ENCODE data around the gene TCTN3.
A peak's percentile ranks its signal among the peaks of the same experiment; 100 is the strongest.
"Not testable (repeated sequence)": the region's sequence is repeated elsewhere in the genome, so short reads cannot be mapped to it uniquely, and the experiment has no call there.

Gene TCTN3

DNA sequence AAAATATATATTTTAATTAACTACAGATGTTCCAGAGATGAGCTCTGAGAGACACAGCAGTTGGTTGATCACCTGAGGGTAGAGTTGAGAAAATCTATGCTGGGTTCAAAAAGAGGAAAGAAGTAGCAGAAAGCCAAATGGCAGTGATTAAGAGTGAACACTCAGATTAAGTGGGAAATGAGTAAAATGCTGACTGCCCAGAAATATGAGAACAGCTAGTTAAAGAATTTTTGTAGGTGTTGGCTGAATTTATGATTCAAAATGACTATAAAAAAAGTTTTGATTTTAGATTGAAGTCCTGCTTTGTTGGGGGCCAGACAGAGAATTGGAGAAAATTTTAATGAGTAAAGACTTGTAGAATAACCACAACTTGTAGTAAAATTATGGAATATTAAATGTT, 9.8 kb downstream of the TCTN3 start:
- DNase-seq (ENCODE audit: low read depth, low spot score), result no peak

DNA sequence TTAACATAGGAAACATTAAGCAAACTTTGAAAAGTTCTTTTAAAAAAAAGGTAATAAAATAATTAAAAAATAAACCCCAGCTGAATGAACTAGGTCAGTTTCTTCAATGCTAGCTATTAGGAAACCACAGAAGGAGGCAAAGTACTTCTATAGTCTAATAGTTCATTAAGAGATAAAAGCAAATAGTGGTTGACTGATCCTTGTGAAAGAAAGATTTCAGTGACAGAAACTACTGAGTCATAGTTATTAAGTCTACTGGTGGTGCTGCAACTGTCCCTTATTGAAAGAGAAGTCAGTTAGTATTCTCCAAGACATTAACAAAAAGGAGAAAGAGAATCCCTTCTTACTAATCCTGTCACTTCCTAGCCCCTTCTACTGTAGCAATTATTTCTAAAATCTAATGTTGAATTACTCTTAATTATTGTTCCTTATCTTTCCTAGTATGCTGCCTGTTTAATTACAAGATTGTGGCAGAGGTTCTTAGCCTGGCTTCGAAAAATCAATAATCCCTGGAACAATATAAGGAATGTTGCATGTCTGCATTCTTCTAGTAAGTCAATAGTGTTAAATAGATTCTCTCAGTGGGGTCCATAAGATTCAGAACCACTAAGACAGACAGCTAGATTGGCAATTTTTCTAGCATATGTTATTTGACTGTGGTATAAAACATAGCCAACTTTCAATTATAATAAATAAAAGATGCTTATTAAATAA, 18.2 kb downstream of the TCTN3 start:
- DNase-seq (ENCODE audit: low read depth, low spot score), result no peak

DNA sequence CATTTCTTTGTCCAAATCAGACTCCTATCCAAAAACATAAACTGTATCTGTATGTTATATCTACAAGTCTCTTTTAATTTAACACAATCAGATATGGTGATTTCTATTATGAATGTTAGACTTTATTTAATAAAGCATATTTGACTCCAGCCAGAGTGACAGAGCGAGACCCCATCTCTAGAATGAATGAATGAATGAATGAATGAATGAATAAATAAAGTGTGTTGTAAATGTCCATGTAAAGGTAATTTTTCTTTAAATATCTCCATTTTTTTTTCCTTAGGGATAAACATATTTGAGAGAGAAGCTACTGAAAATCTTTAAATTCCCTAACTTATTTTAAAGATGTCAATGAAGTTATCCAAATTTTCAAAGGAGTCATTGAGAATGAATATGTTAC, 19.1 kb downstream of the TCTN3 start:
- no peak for DNase-seq (ENCODE audit: low read depth, low spot score)

DNA sequence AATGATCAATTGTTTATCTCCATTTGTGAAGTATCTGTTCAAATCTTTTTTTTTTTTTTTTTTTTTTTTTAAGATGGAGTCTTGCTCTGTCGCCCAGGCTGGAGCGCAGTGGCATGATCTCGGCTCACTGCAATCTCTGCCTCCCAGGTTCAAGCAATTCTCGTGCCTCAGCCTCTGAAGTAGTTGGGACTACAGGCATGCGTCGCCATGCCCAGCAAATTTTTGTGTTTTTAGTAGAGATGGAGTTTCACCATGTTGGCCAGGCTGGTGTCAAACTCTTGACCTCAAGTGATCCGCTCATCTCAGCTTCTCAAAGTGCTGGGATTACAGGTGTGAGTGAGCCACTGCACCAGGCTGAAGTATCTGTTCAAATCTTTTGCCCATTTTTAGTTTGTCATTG, 21.1 kb downstream of the TCTN3 start:
- DNase-seq (ENCODE audit: low read depth, low spot score), result not testable (repeated sequence)

DNA sequence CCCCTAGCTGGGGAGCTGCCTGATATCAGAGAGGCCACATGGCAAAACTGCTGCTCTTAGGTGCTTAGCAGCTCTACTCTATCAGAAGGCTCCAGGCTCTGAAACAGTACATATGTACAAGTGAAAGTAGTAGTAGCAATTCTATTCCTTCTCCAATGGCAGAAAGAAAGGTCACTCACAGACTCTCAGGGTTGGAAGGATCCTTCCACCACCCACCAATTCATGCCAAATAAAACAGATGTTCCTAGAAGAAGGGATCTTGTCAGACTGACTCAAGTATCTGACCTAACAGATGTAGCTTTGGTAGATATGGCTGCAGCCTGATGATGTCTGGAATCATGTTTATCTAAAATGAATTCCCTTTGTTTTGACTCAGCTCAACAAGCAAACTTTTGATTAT, 29.2 kb downstream of the TCTN3 start:
- no peak for DNase-seq (ENCODE audit: low read depth, low spot score)

DNA sequence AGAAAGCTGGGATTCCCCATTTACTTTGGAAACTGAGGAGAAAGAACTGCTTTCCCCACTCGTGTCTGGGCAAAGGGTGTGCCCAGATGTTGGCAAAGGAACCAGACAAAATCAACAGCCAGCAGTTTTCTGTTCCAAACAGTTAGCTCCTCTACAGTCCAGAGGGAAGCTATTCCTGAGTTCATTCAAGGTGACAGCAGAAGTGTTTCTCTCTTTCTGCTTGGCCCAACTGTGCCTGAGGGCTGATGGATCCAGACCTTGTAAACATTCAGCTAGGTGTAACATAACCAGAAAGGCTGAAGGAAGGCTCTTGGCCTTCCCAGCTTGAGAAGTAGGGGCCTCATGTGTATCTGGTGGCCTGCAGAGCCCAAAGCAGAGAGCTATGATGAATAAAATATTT, 30.2 kb downstream of the TCTN3 start:
- DNase-seq (ENCODE audit: low read depth, low spot score), result peak; percentile 5

DNA sequence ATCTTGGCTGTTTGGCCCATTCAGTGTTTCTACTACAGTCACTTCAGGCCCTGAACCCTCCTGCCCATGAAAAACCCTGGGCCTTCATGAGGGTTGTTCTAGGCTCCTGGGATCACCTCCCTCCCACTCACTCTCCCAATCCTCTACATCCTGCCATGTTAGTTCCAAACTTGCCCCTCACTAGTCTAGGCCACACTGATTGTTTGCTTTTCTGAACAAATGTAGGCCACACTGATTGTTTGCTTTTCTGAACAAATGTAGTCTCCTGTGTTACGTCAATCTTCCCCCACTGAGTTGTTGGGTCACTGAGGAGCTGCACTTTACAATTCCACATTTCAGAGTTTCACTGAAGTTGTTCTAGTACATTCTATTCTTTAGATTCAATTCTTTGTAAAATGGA, 31.9 kb downstream of the TCTN3 start:
- no peak for DNase-seq (ENCODE audit: low read depth, low spot score)

DNA sequence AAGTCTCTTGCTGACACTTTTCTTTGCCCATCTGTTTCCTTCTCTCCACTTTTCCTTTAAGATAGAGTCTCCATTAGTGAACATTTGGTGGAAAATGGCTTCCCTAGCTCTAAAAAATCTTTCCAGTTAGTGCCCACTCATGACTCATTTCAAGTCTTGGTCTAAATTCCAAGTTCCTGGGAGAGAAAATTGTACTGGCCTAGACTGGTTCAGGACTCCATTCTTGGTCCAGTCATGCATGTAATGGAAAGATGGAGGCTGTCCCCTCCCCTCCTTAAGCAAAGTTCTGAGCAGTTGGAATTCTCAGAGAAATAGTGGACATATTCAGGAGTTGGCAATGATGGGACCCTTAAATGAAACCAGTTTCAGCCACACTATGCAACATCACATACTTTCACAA, 33.4 kb downstream of the TCTN3 start:
- DNase-seq (ENCODE audit: low read depth, low spot score), result no peak

DNA sequence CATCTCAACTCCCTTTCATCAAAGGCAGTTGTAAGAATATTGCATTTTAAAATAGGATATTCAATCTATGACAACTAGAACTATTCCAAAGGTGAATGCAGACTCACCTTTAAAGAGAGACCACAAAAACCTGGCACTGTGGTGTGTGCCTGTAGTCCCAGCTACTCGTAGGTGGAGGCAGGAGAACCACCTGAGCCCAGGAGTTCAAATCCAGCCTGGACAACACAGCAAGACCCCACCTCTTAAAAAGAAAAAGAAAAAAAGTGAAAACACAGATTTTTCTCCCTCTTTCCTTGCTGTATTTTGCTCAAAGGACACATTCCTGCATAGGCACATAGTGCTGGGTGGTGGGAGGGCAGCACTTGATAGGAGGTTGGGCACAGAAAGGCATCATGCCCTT, 36.5 kb downstream of the TCTN3 start:
- no peak for DNase-seq (ENCODE audit: low read depth, low spot score)

DNA sequence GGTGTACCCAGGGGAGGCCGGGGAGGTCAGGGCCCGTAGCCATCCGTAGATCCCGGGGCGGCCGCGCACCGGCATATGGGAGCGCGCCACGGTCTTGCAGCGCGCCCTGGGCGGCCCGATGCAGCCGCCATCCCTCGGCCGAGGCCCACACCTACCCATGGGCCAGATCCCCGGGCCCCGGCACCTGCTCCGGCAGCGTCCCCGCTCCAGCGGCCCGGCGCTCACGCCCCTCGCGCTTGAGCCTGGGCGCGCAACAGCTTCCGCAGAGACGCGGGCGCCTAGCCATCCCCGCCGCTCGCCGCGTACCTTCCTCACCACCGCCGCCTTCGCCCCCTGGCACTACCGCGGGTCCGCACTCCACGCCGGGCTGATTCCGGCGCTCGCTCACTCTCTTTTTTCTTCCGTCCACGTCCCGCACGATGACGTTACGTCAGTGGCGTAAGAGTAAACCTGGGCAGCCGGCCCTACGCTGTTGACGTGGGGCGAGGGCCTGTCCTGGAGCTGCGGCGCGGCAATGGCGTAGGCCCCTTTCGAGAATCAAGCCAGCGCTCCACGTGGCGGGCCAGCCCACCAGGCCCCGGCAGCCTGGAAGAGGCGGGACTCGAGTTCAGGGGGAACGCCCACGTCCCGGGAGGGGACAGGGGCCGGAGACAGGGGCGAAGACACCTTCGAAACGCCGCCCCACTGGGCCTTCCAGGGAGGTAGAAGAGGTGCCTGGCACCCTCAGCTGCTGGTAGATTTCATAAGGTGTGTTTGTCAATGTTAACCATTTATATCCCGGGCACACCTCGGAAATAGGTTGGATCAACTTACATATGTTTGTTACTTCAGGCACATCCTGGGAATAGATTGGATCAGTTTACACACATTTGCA, 37.2 kb downstream of the TCTN3 start, which contains the start of gene ALDH18A1:
ALDH18A1 (minus strand) TSS at position 421 of the 874 bp plus-strand sequence. CDS start 3,334 bp downstream, outside the sequence.
- DNase-seq (ENCODE audit: low read depth, low spot score), result peak; percentile 96

DNA sequence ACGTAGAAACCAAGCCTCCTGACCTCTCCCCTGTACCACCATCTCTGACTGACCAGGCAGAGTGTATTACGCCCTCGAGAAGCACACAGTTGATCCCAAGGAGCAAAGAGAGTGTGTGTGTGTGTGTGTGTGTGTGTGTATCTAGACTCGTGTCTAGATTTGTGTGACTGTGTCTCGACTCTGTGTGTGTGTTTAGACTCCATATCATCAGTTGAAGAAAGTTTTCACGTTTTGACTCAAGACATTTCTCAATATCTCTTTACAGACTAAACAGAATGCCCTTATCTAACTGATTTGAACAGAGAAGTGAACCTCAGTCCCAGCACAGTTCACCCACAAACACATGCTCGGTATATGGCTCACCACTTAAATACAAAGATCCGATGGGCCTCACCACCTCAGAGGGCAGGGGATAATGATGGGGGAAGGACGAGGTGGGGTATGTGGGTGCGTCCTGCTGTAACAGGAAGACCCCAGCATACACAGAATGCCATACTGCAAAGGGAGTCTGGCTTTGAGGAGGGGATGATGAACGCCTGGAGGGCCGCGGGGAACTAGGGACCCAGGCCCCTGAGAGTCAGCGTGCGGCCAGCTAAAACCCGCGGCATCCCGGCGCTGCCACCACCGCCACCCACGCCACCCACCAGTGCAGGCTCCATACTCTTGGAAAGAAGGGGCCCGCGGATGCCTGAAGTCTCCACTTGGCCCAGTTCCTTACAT, 38.0 kb downstream of the TCTN3 start:
- peak; percentile 44 for DNase-seq (ENCODE audit: low read depth, low spot score)

DNA sequence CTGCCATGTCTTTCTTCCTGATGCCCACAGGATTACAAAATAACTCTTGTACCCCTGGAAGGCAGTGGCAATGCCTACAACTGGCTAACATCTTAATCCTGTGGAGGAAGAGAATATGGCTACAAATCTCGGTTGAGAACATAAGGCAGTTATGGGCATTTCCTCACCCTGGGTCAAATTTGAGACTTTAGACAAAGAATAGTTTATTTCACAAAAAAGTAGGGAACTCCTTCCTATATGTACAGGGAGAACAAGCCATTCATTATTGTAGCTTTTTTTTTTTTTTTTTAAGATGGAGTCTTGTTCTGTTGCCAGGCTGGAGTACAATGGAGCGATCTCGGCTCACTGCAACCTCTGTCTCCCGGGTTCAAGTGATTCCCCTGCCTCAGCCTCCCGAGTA, 39.8 kb downstream of the TCTN3 start:
- DNase-seq (ENCODE audit: low read depth, low spot score), result no peak

DNA sequence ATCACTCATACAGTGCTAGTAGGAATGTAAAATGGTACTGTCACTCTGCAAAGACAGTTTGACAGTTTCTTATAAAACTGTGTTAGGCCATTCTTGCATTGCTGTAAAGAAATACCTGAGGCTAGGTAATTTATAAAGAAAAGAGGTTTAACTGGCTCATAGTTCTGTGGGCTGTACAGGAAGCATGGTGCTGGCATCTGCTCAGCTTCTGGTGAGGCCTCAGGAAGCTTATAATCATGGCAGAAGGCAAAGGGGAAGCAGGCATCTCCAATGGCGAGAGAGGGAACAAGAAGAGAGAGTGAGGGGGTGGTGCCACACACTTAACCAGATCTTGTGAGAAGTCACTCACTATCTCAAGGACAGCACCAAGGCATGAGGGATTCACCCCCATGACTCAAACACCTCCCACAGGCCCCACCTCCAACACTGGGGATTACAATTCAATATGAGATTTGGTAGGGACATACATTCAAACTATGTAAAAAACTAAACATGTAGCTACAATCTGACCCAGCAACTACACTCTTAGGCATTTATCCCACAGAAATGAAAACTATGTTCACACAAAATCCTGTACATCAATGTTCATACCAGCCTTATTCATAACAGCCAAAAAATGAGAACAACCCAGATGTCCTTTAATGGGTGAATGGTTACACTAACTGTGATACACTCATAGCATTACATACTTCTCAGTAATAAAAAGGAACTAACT, 42.2 kb downstream of the TCTN3 start:
- no peak for DNase-seq (ENCODE audit: low read depth, low spot score)

DNA sequence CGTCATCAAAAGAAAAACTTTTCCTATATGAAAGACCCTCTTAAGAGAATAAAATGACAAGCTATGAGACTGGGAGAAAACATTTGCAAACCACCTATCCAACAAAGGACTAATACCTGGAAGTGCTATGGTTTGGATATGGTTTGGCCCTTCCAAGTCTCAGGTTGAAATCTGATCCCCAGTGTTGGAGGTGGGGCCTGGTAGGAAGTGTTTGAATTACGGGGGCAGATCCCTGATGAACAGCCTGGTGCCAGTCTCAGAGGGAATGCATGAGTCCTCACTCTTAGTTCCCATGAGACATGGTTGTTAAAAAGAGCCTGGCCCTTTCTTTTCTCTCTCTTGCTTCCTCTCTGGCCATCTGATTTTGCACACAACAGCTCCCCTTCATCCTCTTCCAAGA, 43.5 kb downstream of the TCTN3 start:
- peak; percentile 14 for DNase-seq (ENCODE audit: low read depth, low spot score)

DNA sequence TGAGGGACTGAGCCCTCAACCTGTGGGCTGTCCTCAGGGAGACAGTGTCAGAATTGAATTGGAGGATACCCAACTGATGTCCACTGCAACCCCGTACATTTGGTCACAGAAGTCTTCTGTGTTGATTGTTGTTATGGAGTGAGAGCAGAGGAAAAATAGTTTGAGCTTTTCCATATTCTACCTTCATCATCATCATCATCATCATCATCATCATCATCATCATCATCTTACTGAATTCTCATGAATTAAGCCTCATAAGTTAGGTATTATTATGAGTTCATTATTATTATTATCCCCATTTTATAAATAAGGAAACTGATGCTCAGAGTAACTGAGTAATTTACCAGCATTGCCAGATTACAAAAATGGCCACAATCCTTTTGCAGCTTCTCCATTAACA, 45.6 kb downstream of the TCTN3 start:
- DNase-seq (ENCODE audit: low read depth, low spot score), result no peak

DNA sequence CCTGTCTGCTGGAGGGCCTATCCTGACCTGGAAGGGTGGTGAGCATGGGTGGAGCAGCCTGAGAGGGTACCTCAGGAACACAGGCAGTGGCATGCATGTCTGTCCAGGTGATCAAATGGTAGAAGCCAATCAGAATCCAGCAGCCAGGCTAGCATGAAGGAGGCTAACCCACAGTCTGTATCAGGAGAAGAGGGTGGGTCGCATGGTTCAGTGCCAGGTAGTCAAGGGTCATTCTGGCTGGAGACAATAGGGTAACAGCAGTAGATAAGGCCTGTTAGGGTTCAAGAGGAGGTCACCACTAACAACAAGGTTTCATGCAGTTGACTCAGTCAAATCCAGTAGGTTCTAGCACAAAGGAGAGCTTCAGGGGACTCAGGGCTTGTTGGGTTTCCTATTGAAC, 47.6 kb downstream of the TCTN3 start:
- DNase-seq (ENCODE audit: low read depth, low spot score), result no peak

DNA sequence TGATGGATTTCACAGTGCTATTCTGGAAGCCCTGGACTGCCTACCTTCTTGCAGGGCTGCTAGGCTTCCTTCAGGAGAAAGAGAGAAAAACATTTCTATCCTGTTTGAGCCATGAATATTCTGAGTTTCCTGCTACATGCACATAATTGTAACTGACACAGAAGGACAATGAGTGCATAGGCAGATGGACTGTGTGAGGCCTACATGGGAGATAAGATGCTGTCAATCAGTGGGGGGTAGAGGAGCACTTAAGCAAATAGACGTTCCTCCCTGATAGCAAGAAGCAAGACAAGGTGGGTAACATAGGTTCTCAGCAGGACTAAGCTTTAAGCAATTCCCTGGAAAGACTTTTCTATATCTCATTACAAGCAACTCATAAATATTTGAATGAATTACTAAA, 48.8 kb downstream of the TCTN3 start:
- no peak for DNase-seq (ENCODE audit: low read depth, low spot score)

DNA sequence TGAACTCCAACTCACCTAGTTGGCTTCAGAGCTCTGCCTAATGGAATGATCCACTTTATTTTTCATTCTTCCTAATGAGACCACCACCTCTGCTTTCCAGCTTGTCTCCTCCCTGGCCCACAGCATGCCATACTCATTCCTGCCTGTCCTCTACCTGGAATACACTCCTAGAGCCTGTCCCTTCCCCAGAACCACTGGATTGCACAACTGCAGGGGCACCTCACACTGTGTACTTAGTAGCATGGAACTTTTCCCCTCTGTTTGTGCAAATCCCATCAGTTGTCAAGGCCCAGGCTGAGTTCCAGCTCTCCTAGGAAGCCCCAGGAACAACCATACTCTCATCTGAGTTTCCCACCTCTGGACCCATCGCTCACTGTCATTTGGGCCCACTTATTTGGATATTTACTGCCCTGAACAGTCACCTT, 52.8 kb downstream of the TCTN3 start:
- DNase-seq (ENCODE audit: low read depth, low spot score), result no peak

DNA sequence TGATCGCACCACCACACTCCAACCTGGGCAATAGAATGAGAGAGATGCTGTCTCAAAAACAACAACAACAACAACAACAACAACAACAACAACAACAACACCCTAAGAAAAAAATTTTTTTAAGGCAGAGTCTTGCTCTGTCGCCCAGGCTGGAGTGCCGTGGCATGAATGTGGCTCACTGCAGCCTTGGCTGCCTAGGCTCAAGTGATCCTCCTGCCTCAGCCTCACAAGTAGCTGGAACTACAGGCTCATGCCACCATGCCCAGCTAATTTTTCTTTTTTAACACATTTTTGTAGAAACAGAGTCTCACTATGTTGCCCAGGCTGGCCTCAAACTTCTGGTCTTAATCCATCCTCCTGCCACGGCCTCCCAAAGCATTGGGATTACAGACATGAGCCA, 55.8 kb downstream of the TCTN3 start:
- DNase-seq (ENCODE audit: low read depth, low spot score), result no peak

DNA sequence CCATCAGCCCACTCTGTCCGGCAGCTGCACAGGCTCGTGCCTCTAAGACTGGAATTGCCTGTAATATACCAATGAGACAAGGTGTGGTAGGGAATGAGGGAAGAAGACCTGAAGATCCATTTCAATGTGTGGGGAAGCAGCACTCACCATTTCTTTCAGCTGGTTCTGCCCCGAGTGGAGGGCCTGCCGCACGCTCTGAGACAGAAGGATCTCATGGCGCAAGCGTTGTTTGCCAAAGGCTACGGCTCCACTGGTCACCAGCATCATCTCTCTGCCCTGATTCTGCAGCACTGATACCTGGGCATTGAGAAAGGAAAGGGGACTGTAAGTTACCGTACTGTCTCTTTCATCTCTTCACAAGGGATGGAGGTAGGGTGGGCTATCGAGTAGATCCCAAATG, 56.6 kb downstream of the TCTN3 start:
- DNase-seq (ENCODE audit: low read depth, low spot score), result no peak

DNA sequence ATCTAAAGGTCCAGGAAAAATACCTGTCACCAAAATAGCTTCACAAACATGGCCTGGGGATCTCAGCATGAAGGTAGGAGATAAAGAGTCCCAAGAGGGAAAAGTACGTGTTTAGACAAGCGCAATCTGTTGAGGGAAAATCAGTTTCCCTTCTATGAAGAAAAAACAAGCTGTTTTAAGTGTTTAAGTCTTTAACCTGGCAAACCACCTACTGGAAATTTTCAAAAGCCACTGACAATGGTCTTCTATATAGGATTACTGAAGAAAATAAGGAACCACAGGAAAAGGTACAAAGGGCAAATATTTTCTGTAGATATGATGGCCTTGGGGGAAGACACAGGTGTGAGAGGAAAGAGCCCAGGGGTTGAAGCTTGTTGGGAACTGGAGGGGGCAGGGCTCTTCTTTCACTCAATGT, 58.4 kb downstream of the TCTN3 start:
- no peak for DNase-seq (ENCODE audit: low read depth, low spot score)

DNA sequence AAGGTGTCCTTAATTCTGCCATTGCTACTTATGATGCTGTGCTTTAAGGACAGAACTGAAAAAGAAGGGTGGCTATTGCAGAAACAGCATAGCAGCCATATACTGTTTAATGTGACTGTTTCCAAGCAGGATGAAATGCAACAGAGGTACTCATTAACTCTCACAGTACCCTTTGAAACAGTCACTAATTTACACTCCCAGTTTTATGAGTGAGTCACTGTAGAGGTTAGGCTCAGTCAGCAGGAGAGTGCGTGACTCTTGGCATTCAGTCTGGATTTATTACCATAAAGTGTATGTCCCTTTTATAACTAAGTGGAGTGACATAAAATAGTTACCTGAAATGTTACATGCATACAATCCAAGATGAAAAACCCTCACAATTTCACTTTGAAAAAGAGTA, 64.9 kb downstream of the TCTN3 start:
- DNase-seq (ENCODE audit: low read depth, low spot score), result no peak

All from ELF-1 (cell line).